AG09309 (cell line): ENCODE data around the gene RAB20.
"Not testable (repeated sequence)": the region's sequence is repeated elsewhere in the genome, so short reads cannot be mapped to it uniquely, and the experiment has no call there.

ENCODE experiments used
- DNase-seq: peaks from one replicate; pipeline ENCODE4 v3.0.0-alpha.2; 2010; ENCODE audit warnings: low read depth
- H3K4me3 ChIP-seq: 2 replicates; pipeline ENCODE4 v1.5.1; 2011; ENCODE audit warnings: mild to moderate bottlenecking, low read depth, low read length, moderate library complexity; ENCODE audit not compliant: control insufficient read depth
- CTCF ChIP-seq: IDR thresholded peaks from 2 replicates; pipeline ENCODE4 v1.5.1; 2011; ENCODE audit warnings: mild to moderate bottlenecking, low read depth, low read length, inconsistent platforms; ENCODE audit not compliant: insufficient read depth, control insufficient read depth; ENCODE audit errors: missing control alignments

Gene RAB20

DNA sequence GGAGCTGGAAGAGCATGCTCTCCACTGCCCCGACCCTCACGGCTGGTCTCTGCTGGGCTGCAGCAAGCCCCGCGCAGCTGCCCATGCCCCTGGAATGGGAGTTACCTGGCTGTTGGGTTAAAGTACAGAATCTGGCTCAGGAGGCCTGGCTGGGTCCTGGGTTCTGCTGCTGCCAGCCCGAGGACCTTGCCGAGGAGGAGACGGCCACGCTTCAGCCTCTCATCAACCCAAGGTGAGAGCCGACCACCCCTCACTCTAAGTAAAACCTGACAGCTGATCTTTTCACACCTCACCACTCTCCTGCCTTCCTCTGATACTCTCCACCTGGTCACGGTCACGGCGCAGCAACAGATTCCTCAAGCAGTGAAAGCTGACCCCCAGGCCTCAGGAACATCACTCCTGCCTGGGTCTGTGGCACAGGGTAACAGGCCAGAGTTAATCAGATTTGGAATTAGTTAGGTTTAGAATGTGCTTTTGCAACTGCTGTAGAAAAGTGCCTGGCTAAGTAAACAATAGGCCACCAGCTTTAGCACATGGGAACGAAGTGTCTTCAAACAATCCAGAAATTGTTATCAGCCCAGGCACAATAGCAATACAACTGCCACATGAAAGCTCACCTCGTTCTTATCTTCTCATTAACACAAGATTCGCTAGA, 20.5 kb downstream of the RAB20 start:
- TF ChIP-seq CTCF, result no peak
- H3K4me3 ChIP-seq, result no peak overlapping the region
- no peak for DNase-seq

DNA sequence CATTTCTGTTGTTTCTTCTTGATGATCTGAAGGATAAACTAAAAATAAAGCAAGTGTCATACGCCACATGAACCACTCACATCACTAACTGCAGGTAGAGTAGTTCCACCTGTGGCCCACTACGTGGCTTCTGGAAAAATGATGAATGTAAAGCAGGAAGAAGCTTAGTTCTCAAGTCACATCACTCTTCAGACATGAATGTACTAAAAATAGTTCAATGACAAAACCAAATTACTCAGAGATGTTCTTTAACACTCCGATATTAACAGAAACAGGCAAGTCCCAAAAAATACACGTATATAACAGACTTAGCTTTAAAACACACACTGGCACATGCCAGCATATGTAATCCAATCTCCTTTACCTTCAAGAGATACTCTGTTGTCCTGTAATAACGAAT, 21.6 kb downstream of the RAB20 start:
- DNase-seq, result no peak

DNA sequence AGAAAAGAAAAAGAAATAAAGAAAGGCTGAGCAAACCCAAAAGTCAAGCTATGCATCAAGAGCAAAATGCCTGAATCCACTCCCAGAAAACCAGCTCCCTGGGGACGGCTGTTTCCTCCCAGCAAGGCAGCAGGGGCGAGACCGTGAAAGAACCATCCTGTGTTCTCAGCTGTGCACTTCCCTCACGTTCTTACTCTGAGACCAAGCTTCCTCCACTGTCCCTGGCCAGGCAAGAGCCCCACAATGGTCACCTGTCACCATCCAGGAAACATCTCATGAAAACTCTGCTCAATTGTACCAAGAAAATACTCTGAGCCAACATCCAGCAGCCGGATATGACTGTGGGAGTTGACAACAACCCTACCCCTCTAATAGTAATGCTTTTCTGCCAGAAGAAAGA, 22.9 kb downstream of the RAB20 start:
- H3K4me3 ChIP-seq, result no peak overlapping the region
- no peak for DNase-seq
- TF ChIP-seq CTCF, result no peak

More for the DNA sequence above, 21.6 kb downstream of the RAB20 start:
- no peak overlapping the region for H3K4me3 ChIP-seq
- no peak for TF ChIP-seq CTCF

GRCh38 chr13:110536006-110536693, 25.4 kb downstream of the RAB20 start:
- H3K4me3 ChIP-seq, result no peak overlapping the region
- no peak for TF ChIP-seq CTCF
- no peak for DNase-seq

DNA sequence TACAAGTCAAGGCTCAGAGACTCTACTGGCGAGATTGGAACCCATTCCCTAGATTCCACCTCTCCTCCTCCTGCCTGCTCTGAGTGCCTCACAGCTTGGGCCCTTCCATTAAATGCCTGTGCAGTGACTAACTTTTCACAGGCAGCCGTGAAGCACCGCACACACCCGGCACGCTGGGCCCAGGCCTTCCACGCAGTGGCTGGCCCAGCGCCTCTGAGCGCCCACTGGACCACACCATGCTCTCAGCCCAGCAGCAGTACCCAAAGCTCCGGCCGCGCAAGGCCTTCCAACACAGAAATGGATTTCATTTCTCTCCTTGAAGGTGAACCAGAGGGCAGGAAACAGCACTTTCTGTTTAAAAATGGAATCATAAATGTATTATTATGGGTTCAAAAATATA, 26.0 kb downstream of the RAB20 start:
- DNase-seq, result no peak
- H3K4me3 ChIP-seq, result no peak overlapping the region
- TF ChIP-seq CTCF, result no peak

DNA sequence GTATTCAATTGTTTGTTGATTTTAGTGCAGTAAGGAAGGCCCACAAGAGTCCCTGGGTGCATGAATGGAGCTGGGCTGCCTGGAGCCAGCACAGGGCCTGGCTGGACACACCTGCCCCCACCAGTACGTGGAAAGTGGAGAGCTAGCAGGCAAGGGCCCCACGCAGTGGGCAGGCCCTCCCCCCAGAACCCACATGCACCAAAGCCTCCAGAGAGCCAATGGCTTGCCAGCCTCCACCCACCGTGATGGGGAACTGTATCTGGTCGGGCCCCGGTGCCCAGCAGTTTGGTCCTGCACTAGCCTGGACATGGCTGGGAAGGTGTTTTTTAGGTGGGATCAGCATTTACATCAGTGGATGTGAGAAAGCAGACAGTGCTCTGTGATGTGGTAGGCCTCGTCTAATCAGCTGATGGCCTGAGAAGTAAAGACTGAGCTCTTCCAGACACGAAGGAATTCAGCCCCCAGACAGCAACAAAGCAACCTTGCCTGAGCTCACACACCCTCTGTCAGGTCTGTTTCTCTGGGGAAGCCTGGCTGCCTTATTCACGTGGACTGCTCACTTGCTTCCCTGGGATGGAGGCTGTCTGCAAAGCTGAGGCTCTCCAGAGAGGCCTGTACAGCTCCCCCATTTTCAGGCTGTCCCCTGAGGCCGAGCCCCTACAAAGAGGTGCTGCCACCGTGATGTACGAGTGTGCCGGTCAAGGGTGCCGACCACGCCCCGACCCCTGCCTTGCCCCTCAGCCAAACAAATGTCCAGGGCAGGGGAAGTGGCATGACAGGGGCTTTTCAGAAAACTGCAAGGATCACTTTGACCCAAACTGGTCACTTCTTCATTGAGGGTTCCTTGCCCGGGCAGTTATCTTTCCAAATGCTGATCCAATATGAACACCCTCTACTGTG, 27.5 kb downstream of the RAB20 start:
- no peak for TF ChIP-seq CTCF
- DNase-seq, result no peak
- no peak overlapping the region for H3K4me3 ChIP-seq

DNA sequence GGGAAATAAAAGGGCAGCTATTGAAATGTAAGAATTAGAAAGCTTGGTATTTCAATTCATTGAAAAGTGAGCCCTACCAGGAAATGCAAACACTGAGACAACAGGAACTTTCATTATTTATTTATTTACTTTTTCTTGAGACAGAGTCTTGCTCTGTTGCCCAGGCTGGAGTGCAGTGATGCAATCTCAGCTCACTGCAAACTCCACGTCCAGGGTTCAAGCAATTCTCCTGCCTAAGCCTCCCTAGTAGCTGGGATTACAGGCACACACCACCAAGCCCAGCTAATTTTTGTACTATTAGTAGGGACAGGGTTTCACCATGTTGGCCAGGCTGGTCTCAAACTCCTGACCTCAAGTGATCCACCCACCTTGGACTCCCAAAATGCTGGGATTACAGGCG, 29.3 kb downstream of the RAB20 start:
- DNase-seq, H3K4me3 ChIP-seq: not testable (repeated sequence)
